ENCODE results near the gene PTPRN2.

The PTPRN2 gene

GRCh38 chr7:158097453-158098124, 490.0 kb downstream of the PTPRN2 start:
- DNase-seq = no peak

GRCh38 chr7:158097106-158097452, 490.5 kb downstream of the PTPRN2 start:
- DNase-seq = no peak

- no peak for DNase-seq
Measured at GRCh38 chr7:158096582-158096981, 491.0 kb downstream of the PTPRN2 start.

GRCh38 chr7:158094671-158095226, 492.9 kb downstream of the PTPRN2 start:
- no peak for DNase-seq

- DNase-seq = no peak
Measured at GRCh38 chr7:158094046-158094445, 493.6 kb downstream of the PTPRN2 start.

GRCh38 chr7:158093156-158093796, 494.3 kb downstream of the PTPRN2 start:
- DNase-seq = no peak

GRCh38 chr7:158087196-158087595, 500.4 kb downstream of the PTPRN2 start:
- no peak for DNase-seq

GRCh38 chr7:158085741-158086695, 501.6 kb downstream of the PTPRN2 start:
- DNase-seq = no peak

- no peak for DNase-seq
Measured at GRCh38 chr7:158084555-158084954, 503.1 kb downstream of the PTPRN2 start.

GRCh38 chr7:158083526-158084310, 503.9 kb downstream of the PTPRN2 start:
- DNase-seq = no peak

- DNase-seq = no peak
Measured at GRCh38 chr7:158082761-158083160, 504.9 kb downstream of the PTPRN2 start.

- DNase-seq = no peak
Measured at GRCh38 chr7:158080899-158081445, 506.7 kb downstream of the PTPRN2 start.

- no peak for DNase-seq
Measured at GRCh38 chr7:158077934-158078910, 509.4 kb downstream of the PTPRN2 start.

- no peak for DNase-seq
Measured at GRCh38 chr7:158077151-158077840, 510.3 kb downstream of the PTPRN2 start.

GRCh38 chr7:158076656-158077055, 511.0 kb downstream of the PTPRN2 start:
- DNase-seq = no peak

- DNase-seq = no peak
Measured at GRCh38 chr7:158076215-158076614, 511.4 kb downstream of the PTPRN2 start.

- no peak for DNase-seq
Measured at GRCh38 chr7:158075633-158076001, 512.0 kb downstream of the PTPRN2 start.

- no peak for DNase-seq
Measured at GRCh38 chr7:158074896-158075632, 512.6 kb downstream of the PTPRN2 start.

Measured in stimulated activated CD4-positive, alpha-beta T cell treated with anti-CD3 and anti-CD28 coated beads, Interleukin-15, amount 100 ng/mL, for 24 hours (primary cell).